HPDE6-E6E7 (cell line): ENCODE data around the gene OR2T33.
"Not testable (repeated sequence)": the region's sequence is repeated elsewhere in the genome, so short reads cannot be mapped to it uniquely, and the experiment has no call there.

Experiments
- DNase-seq: peaks from one replicate; pipeline ENCODE4 v3.0.0; 2011; ENCODE audit warnings: missing footprints; ENCODE audit errors: extremely low spot score

OR2T33 gene, protein sequence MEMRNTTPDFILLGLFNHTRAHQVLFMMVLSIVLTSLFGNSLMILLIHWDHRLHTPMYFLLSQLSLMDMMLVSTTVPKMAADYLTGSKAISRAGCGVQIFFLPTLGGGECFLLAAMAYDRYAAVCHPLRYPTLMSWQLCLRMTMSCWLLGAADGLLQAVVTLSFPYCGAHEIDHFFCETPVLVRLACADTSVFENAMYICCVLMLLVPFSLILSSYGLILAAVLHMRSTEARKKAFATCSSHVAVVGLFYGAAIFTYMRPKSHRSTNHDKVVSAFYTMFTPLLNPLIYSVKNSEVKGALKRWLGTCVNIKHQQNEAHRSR

DNA sequence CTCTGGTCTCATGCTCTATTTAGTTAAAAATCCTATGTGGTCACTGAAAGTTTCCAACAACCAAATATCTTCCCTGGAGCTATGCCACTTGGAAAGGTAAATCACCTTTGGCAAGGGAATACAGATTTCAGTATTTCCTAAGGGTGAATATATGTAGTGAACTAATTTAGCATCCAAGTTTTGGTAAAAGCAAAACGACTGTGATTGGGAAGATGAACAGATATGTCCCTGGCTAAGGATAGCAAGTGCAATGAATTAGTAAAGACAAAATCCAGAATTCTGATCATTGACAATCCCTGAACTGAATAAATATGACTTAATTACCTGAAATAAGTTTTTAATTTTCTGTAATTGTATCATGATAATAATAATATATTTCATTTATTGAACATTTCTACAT, at the start of gene OR2T33:
Gene OR2T33, minus strand, starts transcription at position 101 of the 400 bp plus-strand sequence. CDS start 4,162 bp downstream, outside the sequence.
- DNase-seq: no peak

DNA sequence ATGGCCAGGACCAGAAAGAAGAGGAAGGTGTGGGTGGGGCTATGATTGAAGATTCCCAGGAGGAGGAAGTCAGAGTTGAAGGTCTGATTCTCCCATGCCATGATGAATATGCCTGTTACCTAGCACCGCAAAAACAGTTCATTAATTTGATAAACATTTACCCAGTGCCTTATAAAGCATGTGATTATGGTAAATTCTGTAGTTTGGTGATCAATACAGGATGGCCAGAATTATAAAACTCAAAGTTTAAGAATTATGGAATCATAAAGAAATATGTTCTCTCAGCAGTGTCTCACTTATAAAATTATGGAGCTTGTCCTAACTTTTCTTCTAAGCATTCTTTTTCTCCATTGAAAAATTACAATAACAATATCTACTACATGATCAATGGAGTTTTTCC, 46.7 kb upstream of the OR2T33 start, which contains the start of gene OR2M7:
Gene OR2M7, minus strand, starts transcription at position 101 of the 400 bp plus-strand sequence. Its CDS starts 0 bp downstream, at position 101.
- DNase-seq: no peak

DNA sequence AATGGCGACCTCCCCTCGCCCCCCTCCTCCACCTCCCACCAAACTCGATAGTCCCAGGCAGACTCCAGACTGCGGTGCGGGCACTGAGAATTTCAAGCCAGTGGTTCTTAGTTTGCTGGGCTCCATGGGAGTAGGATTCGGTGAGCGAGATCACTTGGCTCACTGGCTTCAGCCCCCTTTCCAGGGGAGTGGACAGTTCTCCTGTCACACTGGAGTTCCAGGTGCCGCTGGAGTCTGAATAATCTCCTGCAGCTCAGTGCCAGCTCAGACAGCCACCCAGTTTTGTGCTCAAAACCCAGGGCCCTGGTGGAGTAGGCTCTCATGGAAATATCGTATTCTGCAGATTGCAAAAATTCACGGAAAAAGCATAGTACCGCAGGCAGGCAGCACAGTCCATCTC, 39.0 kb upstream of the OR2T33 start:
- DNase-seq: no peak

DNA sequence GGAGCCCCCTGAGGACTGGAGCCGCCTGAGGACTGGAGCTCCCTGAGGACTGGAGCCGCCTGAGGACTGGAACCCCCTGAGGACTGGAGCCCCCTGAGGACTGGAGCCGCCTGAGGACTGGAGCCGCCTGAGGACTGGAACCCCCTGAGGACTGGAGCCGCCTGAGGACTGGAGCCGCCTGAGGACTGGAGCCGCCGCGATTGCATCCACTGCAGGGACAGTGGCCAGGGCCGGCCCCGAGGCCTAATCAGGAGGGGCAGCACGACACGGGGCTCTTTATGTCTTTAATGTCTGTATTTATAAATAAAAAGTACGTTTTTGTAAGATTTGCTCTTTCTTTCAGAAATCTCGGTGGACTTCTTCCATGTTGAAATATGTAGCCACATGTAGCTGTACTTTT, 29.0 kb upstream of the OR2T33 start:
- DNase-seq: not testable (repeated sequence)

DNA sequence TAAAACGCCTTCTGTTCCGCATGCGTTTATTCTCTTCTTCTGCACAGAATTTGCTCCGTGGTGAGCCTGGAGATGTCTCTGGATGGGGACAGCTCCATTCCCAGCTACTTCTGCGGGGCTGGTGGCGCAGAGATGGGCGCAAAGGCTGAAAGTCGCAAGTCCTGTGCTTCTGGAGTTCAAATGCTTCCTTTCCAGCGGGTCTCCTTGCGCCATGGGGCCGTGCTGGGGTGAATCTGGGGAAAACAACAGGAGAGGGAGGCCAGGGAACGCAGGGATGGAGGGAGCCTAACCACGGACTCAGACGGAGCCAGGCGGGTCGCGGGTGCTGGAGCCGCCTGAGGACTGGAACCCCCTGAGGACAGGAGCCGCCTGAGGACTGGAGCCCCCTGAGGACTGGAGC, 28.3 kb upstream of the OR2T33 start:
- no peak for DNase-seq

DNA sequence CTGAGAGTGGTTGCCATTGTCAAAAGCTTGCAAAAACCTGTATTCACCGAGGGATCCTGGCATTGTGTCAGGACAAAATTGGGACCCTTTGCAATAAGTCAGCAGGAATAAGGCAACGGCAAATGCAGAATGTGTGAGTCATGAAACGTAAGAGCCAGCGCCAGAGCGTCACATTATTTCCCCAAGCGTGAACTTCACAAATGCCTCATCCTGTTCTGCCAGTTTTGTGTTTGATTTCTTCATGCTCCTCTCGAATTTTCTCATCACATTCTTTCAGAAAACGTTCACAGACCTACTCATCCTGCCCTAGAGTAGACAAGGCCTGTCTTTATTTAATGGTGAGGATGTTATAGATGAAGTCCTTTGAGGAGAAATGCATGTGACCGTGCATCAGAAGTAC, 27.9 kb upstream of the OR2T33 start:
- DNase-seq: not testable (repeated sequence)

DNA sequence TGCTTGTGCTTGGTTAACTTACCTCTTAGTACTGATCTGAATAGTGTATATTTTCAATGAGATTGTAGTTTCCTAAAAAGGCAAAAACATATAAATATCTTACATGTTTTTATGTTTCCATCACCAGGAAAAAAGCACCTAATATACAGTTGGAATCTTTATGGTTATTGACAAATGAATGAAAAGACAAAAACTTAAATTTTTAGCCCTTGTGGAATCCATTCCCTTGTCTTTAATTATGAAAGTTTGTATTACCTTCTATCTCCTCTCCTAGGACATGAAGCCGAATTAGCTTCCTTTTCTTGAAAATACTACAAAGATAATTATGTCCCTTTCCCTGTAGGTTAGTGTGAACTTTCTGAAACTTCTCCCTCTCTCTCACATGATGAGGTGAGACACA, 25.5 kb upstream of the OR2T33 start, which contains the start of gene OR2T12:
Gene OR2T12, minus strand, starts transcription at position 101 of the 400 bp plus-strand sequence. CDS start 7,846 bp downstream, outside the sequence.
- DNase-seq: no peak

DNA sequence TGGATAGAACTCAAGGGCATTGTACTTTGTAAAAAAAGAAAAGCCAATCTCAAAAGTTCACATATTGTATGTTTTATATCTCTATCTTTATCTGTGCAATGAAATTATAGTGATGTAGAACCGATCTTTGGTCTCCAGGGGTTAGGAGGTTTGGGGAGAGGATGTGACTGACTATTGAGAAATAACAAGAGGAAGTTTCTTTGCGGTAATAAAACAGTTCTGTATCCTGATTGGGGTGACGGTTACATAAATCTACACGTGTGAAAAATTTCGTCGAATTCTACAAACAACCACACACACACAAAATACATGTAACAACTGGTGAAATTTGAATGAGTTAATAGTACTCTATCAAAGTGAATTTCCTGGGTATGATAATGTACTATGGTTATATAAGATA, 10.6 kb upstream of the OR2T33 start:
- DNase-seq: no peak

DNA sequence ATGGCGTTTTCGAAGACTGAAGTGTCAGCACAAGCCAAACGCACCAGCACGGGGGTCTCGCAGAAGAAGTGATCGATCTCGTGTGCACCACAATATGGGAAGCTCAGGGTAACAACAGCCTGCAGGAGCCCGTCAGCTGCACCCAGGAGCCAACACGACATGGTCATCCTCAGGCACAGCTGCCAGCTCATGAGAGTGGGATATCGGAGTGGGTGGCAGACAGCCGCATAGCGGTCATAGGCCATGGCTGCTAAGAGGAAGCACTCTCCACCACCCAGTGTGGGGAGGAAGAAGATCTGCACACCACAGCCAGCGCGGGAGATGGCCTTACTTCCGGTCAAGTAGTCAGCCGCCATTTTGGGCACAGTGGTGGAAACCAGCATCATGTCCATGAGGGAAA, 4.6 kb downstream of the OR2T33 start:
- DNase-seq: not testable (repeated sequence)

DNA sequence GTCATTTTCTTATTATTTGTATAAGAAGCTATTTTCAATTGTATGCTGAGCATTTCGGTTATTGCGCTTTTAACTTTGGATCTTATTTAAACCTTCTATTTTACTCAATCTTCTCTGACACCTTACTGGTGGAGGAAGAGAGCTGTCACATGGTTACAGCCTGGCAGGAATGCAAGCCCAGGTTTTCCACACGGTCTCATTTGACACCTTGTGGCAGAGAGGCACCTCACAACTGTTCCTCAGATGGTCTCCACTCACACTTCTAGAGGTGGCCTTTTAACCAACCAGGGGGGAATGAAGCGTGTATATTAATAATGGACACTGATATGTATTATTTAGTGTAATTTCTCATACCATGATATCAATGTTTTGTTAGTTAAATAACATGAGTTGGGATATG, 9.6 kb downstream of the OR2T33 start:
- no peak for DNase-seq

DNA sequence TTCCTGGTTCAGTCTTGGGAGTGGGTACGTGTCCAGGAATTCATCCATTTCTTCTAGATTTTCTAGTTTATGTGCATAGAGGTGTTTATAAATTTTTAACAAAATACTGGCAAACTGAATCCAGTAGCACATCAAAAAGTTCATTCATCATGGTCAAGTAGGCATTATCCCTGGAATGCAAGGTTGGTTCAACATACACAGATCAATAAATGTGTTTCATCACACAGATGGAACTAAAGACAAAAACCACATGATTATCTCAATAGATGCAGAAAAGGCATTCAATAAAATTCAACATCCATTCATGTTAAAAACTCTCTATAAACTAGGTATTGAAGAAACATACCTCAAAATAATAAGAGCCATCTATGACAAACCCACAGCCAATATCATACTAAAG, 18.5 kb downstream of the OR2T33 start:
- DNase-seq: not testable (repeated sequence)

DNA sequence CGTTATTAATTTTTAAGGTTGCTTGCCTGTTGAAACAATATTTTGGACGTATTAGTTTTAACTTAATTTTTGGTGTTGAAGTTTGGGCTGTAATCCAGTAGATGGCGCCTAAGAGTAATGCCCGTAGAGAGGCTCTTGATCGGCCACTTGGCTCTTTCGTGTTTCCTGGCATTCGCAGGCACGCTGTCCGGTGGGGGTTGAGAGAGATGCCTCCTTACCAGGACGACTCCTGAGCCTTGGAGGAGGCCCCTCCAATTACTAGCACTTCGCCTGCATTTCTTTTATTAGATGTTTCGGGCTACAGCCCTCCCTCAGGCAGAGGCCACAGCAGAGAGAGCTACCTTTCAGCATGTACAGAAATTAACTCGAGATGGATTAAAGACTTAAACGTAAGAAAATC, 34.6 kb downstream of the OR2T33 start:
- DNase-seq: peak; percentile 20

DNA sequence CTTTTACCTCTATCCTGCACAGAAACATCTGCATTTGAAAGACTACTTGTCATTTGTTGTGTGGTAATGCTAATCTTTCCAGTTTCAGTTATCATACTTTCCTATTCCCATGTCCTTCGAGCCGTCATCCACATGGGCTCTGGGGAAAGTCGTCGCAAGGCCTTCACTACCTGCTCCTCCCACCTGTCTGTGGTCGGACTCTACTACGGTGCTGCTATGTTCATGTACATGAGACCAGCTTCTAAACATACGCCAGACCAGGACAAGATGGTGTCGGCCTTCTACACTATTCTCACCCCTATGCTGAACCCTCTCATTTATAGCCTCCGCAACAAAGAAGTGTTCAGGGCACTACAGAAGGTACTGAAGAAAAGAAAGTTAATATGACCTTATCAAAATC, 38.3 kb downstream of the OR2T33 start:
- no peak for DNase-seq

DNA sequence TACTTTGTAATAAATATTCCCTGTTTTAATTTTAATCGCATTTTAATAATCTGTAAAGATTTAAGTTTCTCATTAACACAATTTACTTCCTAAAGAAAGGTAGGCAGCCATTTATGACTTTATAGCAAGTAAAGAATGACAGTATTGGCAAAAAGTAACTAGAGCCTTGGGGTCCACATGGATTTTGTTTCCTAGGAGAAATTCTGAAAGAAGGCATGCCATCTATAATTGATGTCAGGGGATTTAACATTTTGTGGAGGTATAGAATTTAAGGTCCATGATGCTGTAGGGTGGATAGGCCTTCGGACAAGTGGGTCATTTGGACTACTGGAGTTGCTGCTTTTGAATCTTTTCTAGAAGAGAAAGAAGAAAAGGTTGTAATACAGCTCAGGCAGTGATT, 46.7 kb downstream of the OR2T33 start, which contains the start of gene OR2M4:
Gene OR2M4, plus strand, starts transcription at position 301 of the 400 bp plus-strand sequence. CDS start 7,512 bp downstream, outside the sequence.
- DNase-seq: no peak

DNA sequence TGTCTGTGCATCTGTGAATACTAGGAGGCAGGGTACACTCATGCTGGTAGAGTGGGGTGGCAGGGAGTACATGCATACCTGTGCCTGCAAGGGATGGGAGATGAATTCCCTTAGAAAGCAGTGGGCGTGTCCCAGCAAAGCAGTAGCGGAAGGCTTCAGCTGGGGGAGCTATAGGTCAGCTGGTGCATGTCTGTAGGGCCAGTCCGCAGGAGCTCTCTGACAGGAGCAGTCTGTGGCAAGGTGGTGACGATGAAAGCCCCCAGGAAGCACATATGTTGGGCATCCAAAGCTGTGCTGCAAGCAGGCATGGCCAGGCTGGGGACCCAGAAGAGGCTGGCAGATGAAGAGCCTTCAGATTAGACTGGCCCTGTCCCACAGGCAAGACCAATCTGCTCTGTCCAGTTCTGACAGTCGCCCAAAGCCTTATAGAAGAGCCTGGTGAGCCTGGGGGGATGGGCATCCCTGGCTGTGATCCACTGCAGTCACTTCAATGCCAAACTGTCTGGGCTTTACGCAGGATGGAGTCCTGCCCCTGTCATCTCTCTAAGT, 48.3 kb downstream of the OR2T33 start:
- no peak for DNase-seq

DNA sequence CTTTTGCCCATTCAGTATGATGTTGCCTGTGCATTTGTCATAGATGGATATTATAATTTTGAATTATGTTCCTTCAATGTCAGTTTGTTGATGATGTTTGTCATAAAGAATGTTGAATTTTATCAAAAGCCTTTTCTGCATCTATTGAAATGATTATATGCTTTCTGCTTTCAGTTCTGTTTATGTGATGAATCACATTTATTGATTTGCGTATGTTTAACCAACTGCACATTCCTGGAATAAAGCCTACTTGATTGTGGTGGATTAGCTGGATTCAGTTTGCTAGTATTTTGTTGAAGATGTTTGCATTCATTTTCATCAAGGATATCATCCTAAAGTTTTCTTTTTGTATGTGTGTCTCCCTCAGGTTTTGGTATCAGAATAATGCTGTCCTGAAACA, 52.2 kb downstream of the OR2T33 start:
- DNase-seq: no peak
